ENCODE data around the gene CACNA2D4.

Gene CACNA2D4

GRCh38 chr12:1917172-1918070 is 1.0 kb downstream of the CACNA2D4 start:
- no peak overlapping the region for H3K27ac ChIP-seq (ENCODE audit: low read depth, low read length)
- H3K4me3 ChIP-seq (ENCODE audit: low read depth, low read length): no peak overlapping the region
- H3K27me3 ChIP-seq (ENCODE audit: control insufficient read depth, insufficient read depth, low read length): no peaks in the 10 kb centered on the region
- H3K9ac ChIP-seq (ENCODE audit: low read length): no peak overlapping the region
- no peaks in the 10 kb centered on the region for H3K9me3 ChIP-seq (ENCODE audit: control insufficient read depth, insufficient read depth, low read depth, low read length)
- peaks cover 17% of the 10 kb centered on the region; the same call in 1 of the 2 replicates for H3K4me1 ChIP-seq (ENCODE audit: control insufficient read depth, insufficient read depth, low read length)
- no peaks in the 10 kb centered on the region for H3K36me3 ChIP-seq (ENCODE audit: control insufficient read depth, insufficient read depth, low read length)

DNA sequence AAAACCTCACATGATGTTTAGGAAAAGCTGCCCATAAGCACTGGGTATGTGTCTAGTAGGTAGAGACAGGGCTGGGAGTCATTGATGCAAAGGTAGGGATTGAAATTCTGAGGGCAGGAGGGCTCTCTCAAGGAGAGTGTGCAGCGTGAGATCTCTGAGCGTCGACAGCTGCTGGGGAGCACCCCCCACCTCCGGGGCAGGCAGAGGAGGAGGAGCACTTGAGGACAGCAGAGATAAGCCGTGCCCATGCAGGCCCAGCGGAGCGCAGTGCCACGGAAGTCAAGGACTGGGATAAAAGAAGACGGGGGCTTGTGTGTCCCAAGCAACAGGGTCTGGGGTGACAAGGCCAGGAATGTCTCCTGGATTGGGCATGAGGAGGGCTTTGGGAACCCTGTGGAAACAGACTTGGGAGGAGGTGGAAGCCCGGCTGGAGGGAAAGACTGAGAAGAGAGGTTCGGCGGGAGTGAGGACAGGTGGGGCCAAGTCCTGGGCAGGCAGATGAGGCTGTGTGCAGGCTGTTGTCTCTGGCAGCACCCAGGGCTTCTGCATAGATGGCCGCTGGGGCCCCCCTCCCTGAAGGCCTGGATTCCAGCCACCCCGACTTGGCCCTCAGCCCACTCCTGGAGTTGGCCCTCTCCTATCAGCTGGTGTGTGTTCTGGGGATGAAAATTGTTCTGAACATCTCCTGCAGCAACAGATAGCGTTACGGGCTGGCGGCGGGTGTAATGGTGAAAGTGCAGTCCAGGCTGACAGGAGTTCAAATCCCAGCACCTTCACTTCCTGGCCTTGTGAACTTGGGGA is 1.9 kb downstream of the CACNA2D4 start:
- Histone ChIP-seq H3K9me3 (ENCODE audit: control insufficient read depth, insufficient read depth, low read depth, low read length) (no peaks in the 10 kb centered on the region), H3K9ac (ENCODE audit: low read length) (no peak overlapping the region), H3K4me1 (ENCODE audit: control insufficient read depth, insufficient read depth, low read length) (peaks cover 19% of the 10 kb centered on the region; the same call in 1 of the 2 replicates)

GRCh38 chr12:1915082-1915968 is 3.1 kb downstream of the CACNA2D4 start:
- Histone ChIP-seq H3K27me3 (ENCODE audit: control insufficient read depth, insufficient read depth, low read length) (no peaks in the 10 kb centered on the region), H3K9ac (ENCODE audit: low read length) (no peak overlapping the region), H3K36me3 (ENCODE audit: control insufficient read depth, insufficient read depth, low read length) (no peaks in the 10 kb centered on the region), H3K4me3 (ENCODE audit: low read depth, low read length) (no peak overlapping the region), H3K9me3 (ENCODE audit: control insufficient read depth, insufficient read depth, low read depth, low read length) (no peaks in the 10 kb centered on the region), H3K4me1 (ENCODE audit: control insufficient read depth, insufficient read depth, low read length) (peaks cover 19% of the 10 kb centered on the region; the same call in 1 of the 2 replicates), H3K27ac (ENCODE audit: low read depth, low read length) (no peak overlapping the region)

More for the DNA sequence above, 1.9 kb downstream of the CACNA2D4 start:
- H3K4me3 ChIP-seq (ENCODE audit: low read depth, low read length): no peak overlapping the region
- no peaks in the 10 kb centered on the region for H3K27me3 ChIP-seq (ENCODE audit: control insufficient read depth, insufficient read depth, low read length)
- no peaks in the 10 kb centered on the region for H3K36me3 ChIP-seq (ENCODE audit: control insufficient read depth, insufficient read depth, low read length)
- no peak overlapping the region for H3K27ac ChIP-seq (ENCODE audit: low read depth, low read length)

DNA sequence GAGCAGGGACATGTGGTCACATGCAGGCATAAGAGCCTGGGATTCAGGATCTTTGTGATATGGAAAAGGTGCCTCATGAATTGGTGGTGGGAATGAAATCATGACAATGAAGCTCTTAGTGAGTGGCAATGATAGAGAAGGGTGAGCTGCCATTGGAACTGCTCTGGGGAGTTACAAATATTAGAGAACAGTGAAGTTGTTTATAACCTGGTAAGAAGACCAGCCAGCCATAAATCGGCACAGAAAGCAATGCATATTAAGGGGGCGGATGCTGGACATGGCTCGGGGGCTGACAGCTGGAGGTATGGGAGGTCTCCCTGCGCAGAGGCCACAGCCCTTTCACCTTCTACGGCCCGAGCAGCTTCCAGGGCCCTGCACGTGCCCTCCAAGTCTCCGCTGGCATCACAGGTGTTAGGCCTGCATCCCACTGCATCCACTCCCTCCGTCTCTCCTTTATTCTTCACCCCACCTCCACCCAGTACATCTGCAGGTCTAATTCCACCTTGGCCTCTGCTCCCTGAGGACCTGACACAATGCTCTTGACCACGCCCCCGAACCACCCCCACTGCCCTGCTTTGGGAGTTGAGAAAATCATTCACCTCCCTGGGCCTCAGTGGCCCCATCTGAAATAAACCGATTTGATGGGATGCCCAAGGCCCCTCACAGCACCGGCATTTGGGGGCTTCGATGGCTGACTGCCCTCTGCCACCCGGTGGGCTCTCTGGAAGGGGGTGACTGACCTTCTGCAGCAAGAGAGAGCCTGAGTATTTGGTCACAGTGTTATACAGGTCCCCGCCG is 4.1 kb downstream of the CACNA2D4 start:
- Histone ChIP-seq H3K9ac (ENCODE audit: low read length) (no peak overlapping the region), H3K4me3 (ENCODE audit: low read depth, low read length) (no peak overlapping the region), H3K36me3 (ENCODE audit: control insufficient read depth, insufficient read depth, low read length) (no peaks in the 10 kb centered on the region), H3K4me1 (ENCODE audit: control insufficient read depth, insufficient read depth, low read length) (peaks cover 19% of the 10 kb centered on the region; the same call in 1 of the 2 replicates), H3K9me3 (ENCODE audit: control insufficient read depth, insufficient read depth, low read depth, low read length) (no peaks in the 10 kb centered on the region), H3K27me3 (ENCODE audit: control insufficient read depth, insufficient read depth, low read length) (no peaks in the 10 kb centered on the region), H3K27ac (ENCODE audit: low read depth, low read length) (no peak overlapping the region)

GRCh38 chr12:1913377-1914113 is 4.9 kb downstream of the CACNA2D4 start:
- H3K4me3 ChIP-seq (ENCODE audit: low read depth, low read length): no peak overlapping the region
- H3K9ac ChIP-seq (ENCODE audit: low read length): no peak overlapping the region
- no peak overlapping the region for H3K27ac ChIP-seq (ENCODE audit: low read depth, low read length)
- peaks cover 16% of the 10 kb centered on the region; the same call in 1 of the 2 replicates for H3K4me1 ChIP-seq (ENCODE audit: control insufficient read depth, insufficient read depth, low read length)
- H3K9me3 ChIP-seq (ENCODE audit: control insufficient read depth, insufficient read depth, low read depth, low read length): no peaks in the 10 kb centered on the region
- no peaks in the 10 kb centered on the region for H3K36me3 ChIP-seq (ENCODE audit: control insufficient read depth, insufficient read depth, low read length)
- H3K27me3 ChIP-seq (ENCODE audit: control insufficient read depth, insufficient read depth, low read length): no peaks in the 10 kb centered on the region

GRCh38 chr12:1912580-1913376 is 5.7 kb downstream of the CACNA2D4 start:
- Histone ChIP-seq H3K9me3 (ENCODE audit: control insufficient read depth, insufficient read depth, low read depth, low read length) (no peaks in the 10 kb centered on the region), H3K27ac (ENCODE audit: low read depth, low read length) (no peak overlapping the region), H3K4me3 (ENCODE audit: low read depth, low read length) (no peak overlapping the region), H3K9ac (ENCODE audit: low read length) (no peak overlapping the region), H3K36me3 (ENCODE audit: control insufficient read depth, insufficient read depth, low read length) (no peaks in the 10 kb centered on the region), H3K4me1 (ENCODE audit: control insufficient read depth, insufficient read depth, low read length) (peaks cover 9% of the 10 kb centered on the region; the same call in 1 of the 2 replicates), H3K27me3 (ENCODE audit: control insufficient read depth, insufficient read depth, low read length) (no peaks in the 10 kb centered on the region)

- peaks cover 9% of the 10 kb centered on the region; the same call in 1 of the 2 replicates for H3K4me1 ChIP-seq (ENCODE audit: control insufficient read depth, insufficient read depth, low read length)
- no peaks in the 10 kb centered on the region for H3K27me3 ChIP-seq (ENCODE audit: control insufficient read depth, insufficient read depth, low read length)
- no peak overlapping the region for H3K27ac ChIP-seq (ENCODE audit: low read depth, low read length)
- no peak overlapping the region for H3K9ac ChIP-seq (ENCODE audit: low read length)
- 0 out of 2 replicates have a peak, but pooled peaks cover 4% of the 10 kb centered on the region for H3K9me3 ChIP-seq (ENCODE audit: control insufficient read depth, insufficient read depth, low read depth, low read length)
- no peaks in the 10 kb centered on the region for H3K36me3 ChIP-seq (ENCODE audit: control insufficient read depth, insufficient read depth, low read length)
- no peak overlapping the region for H3K4me3 ChIP-seq (ENCODE audit: low read depth, low read length)
These were observed 6.6 kb downstream of the CACNA2D4 start for GRCh38 chr12:1911598-1912575.

- H3K27ac ChIP-seq (ENCODE audit: low read depth, low read length): no peak overlapping the region
- no peak overlapping the region for H3K4me3 ChIP-seq (ENCODE audit: low read depth, low read length)
- H3K4me1 ChIP-seq (ENCODE audit: control insufficient read depth, insufficient read depth, low read length): peaks cover 9% of the 10 kb centered on the region; the same call in 1 of the 2 replicates
- H3K27me3 ChIP-seq (ENCODE audit: control insufficient read depth, insufficient read depth, low read length): no peaks in the 10 kb centered on the region
- 0 out of 2 replicates have a peak, but pooled peaks cover 4% of the 10 kb centered on the region for H3K9me3 ChIP-seq (ENCODE audit: control insufficient read depth, insufficient read depth, low read depth, low read length)
- H3K9ac ChIP-seq (ENCODE audit: low read length): no peak overlapping the region
- H3K36me3 ChIP-seq (ENCODE audit: control insufficient read depth, insufficient read depth, low read length): no peaks in the 10 kb centered on the region
These were observed 8.0 kb downstream of the CACNA2D4 start for GRCh38 chr12:1910468-1910867.

Measured in HUES6 (cell line).